ENCODE measurements around the gene C10orf95. TPM values are rescaled to one million over a fixed set of nuclear protein-coding genes. Genes with fewer than 3 reads are reported as not detected.
"Not testable (repeated sequence)": the region's sequence is repeated elsewhere in the genome, so short reads cannot be mapped to it uniquely, and the experiment has no call there.

Gene C10orf95
- total RNA-seq, 2 donors from 2014 or later: 0.21 TPM; not detected in 1

GRCh38 chr10:102460836-102461186 is 9.5 kb upstream of the C10orf95 start:
- Mint-ChIP-seq H3K4me1 (ENCODE audit: low read depth) (peaks cover 51% of the 10 kb centered on the region), H3K27me3 (ENCODE audit: low read depth) (peaks cover 7% of the 10 kb centered on the region), H3K36me3 (ENCODE audit: insufficient read depth in 2 of 2) (peaks cover 0 to 2% of the 10 kb centered on the region in 2 donors), H3K4me3 (peak overlapping the region; percentile 98 to 99), H3K27ac (peak overlapping the region; percentile 83), H3K9me3 (no peaks in the 10 kb centered on the region)
- ATAC-seq (replicated peaks in 1 of 2): peak; percentile 41 to 56
- DNase-seq: peak in 1 of 2 donors; percentile 18

- no peaks in the 10 kb centered on the region for H3K9me3 Mint-ChIP-seq
These were observed 7.3 kb upstream of the C10orf95 start for GRCh38 chr10:102458656-102459055.

GRCh38 chr10:102457591-102458150 is 6.3 kb upstream of the C10orf95 start:
- Mint-ChIP-seq H3K36me3 (ENCODE audit: insufficient read depth in 2 of 2) (peaks cover 4 to 5% of the 10 kb centered on the region in 2 donors), H3K4me3 (no peak overlapping the region), H3K9me3 (no peaks in the 10 kb centered on the region), H3K27me3 (ENCODE audit: low read depth) (peaks cover 3% of the 10 kb centered on the region), H3K27ac (no peak overlapping the region), H3K4me1 (ENCODE audit: low read depth) (peaks cover 41% of the 10 kb centered on the region)
- ATAC-seq (replicated peaks in 1 of 2): no peak
- DNase-seq: no peak

More at GRCh38 chr10:102458656-102459055, 7.3 kb upstream of the C10orf95 start:
- ATAC-seq (replicated peaks in 1 of 2) (no peak), DNase-seq (no peak)
- Mint-ChIP-seq H3K27ac (no peak overlapping the region), H3K4me3 (no peak overlapping the region), H3K4me1 (ENCODE audit: low read depth) (peaks cover 41% of the 10 kb centered on the region), H3K27me3 (ENCODE audit: low read depth) (peaks cover 7% of the 10 kb centered on the region), H3K36me3 (ENCODE audit: insufficient read depth in 2 of 2) (peaks cover 0 to 1% of the 10 kb centered on the region in 2 donors)

GRCh38 chr10:102455893-102456471 is 4.6 kb upstream of the C10orf95 start:
- DNase-seq (no peak), ATAC-seq (replicated peaks in 1 of 2) (no peak)
- no peaks in the 10 kb centered on the region for H3K9me3 Mint-ChIP-seq
- H3K27ac Mint-ChIP-seq: peak overlapping the region; percentile 35
- no peak overlapping the region for H3K4me3 Mint-ChIP-seq
- H3K27me3 Mint-ChIP-seq (ENCODE audit: low read depth): no peaks in the 10 kb centered on the region
- H3K36me3 Mint-ChIP-seq (ENCODE audit: insufficient read depth in 2 of 2): peaks cover 4 to 10% of the 10 kb centered on the region in 2 donors
- H3K4me1 Mint-ChIP-seq (ENCODE audit: low read depth): peaks cover 40% of the 10 kb centered on the region

- H3K4me3 Mint-ChIP-seq; H3K9me3 Mint-ChIP-seq; H3K27ac Mint-ChIP-seq; H3K27me3 Mint-ChIP-seq (ENCODE audit: low read depth); DNase-seq; ATAC-seq (replicated peaks in 1 of 2): not testable (repeated sequence)
- peaks cover 33% of the 10 kb centered on the region for H3K4me1 Mint-ChIP-seq (ENCODE audit: low read depth)
- peaks cover 4 to 10% of the 10 kb centered on the region in 2 donors for H3K36me3 Mint-ChIP-seq (ENCODE audit: insufficient read depth in 2 of 2)
These were observed 3.5 kb upstream of the C10orf95 start for GRCh38 chr10:102454662-102455487.

- H3K27me3 Mint-ChIP-seq (ENCODE audit: low read depth): no peaks in the 10 kb centered on the region
- peak overlapping the region; percentile 46 for H3K27ac Mint-ChIP-seq
- H3K4me1 Mint-ChIP-seq (ENCODE audit: low read depth): peaks cover 43% of the 10 kb centered on the region
- H3K4me3 Mint-ChIP-seq: no peak overlapping the region
- DNase-seq (no peak), ATAC-seq (replicated peaks in 1 of 2) (no peak)
- no peaks in the 10 kb centered on the region for H3K9me3 Mint-ChIP-seq
- peaks cover 4 to 10% of the 10 kb centered on the region in 2 donors for H3K36me3 Mint-ChIP-seq (ENCODE audit: insufficient read depth in 2 of 2)
These were observed 2.2 kb upstream of the C10orf95 start for GRCh38 chr10:102453502-102453901.

- Mint-ChIP-seq H3K9me3 (no peaks in the 10 kb centered on the region), H3K36me3 (ENCODE audit: insufficient read depth in 2 of 2) (peaks cover 4 to 10% of the 10 kb centered on the region in 2 donors), H3K4me1 (ENCODE audit: low read depth) (peaks cover 42% of the 10 kb centered on the region), H3K27me3 (ENCODE audit: low read depth) (no peaks in the 10 kb centered on the region), H3K27ac (peak overlapping the region; percentile 93), H3K4me3 (peak overlapping the region; percentile 51 to 89)
- peak; percentile 63 for ATAC-seq (replicated peaks in 1 of 2)
- DNase-seq: peak; percentile 79 to 86
These were observed 1.5 kb upstream of the C10orf95 start for GRCh38 chr10:102452672-102453340.

- Mint-ChIP-seq H3K9me3 (no peaks in the 10 kb centered on the region), H3K4me3 (peak overlapping the region; percentile 92 to 96), H3K27ac (peak overlapping the region; percentile 91), H3K36me3 (ENCODE audit: insufficient read depth in 2 of 2) (peaks cover 4 to 10% of the 10 kb centered on the region in 2 donors), H3K27me3 (ENCODE audit: low read depth) (no peaks in the 10 kb centered on the region), H3K4me1 (ENCODE audit: low read depth) (peaks cover 36% of the 10 kb centered on the region)
- DNase-seq (peak; percentile 89 to 92), ATAC-seq (replicated peaks in 1 of 2) (peak; percentile 83 to 84)
These were observed 804 bp downstream of the C10orf95 start for GRCh38 chr10:102450374-102451104.

DNA sequence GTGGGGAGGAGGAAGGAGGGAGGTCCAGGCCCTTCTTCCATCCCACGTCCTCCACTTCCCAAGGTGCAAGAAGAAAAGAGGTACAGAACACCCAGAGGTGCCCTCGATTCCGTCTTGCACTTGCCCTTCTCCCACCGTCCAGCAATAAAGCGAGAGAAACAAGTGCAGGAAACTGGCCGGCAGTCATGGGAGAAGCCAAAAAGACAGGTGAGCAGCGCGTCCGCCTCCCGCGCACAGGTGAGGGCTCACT is 1.3 kb downstream of the C10orf95 start:
- no peaks in the 10 kb centered on the region for H3K27me3 Mint-ChIP-seq (ENCODE audit: low read depth)
- H3K4me3 Mint-ChIP-seq: peak overlapping the region; percentile 92 to 96
- peaks cover 36% of the 10 kb centered on the region for H3K4me1 Mint-ChIP-seq (ENCODE audit: low read depth)
- peak overlapping the region; percentile 91 for H3K27ac Mint-ChIP-seq
- H3K9me3 Mint-ChIP-seq: no peaks in the 10 kb centered on the region
- ATAC-seq (replicated peaks in 1 of 2) (peak in 1 of 2 donors; percentile 0), DNase-seq (no peak)
- peaks cover 4 to 10% of the 10 kb centered on the region in 2 donors for H3K36me3 Mint-ChIP-seq (ENCODE audit: insufficient read depth in 2 of 2)

DNA sequence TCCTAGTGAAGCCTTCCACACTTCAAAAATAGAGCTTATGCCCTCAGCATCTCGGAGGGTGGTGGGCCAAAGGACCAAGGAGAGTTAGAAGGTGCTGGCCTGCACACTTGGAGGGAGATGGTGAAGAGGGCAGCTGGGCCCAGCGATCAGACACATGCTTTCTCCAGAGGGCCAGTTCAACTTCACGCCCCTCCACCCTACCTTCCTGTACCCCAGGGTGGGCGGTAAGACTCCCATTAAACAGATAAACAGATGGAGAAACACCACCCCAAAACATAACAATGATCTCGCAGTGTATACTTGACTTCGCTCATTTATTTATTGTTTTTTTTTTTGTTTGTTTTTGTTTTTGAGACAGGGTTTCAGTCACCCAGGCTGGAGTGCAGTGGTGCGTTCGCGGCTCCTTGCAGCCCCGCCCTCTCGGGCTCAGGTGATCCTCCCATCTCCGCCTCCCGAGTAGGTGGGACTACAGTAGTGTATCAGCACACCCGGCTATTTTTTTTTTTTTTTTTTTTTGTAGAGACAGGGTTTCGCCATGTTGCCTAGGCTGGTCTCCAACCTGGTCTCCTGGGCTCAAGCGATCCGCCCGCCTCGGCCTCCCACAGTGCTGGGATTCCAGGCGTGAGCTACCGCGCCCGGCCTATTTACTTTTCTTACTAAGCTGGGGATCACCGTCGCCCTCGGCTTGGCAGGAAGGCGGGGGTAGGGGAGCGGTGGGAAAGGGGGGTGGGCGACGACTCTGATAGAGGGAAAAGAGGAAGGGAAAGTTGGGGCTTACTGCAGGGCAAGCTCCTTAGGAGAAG is 1.8 kb downstream of the C10orf95 start:
- peak; percentile 86 to 91 for DNase-seq
- ATAC-seq (replicated peaks in 1 of 2): peak; percentile 65 to 69
- no peaks in the 10 kb centered on the region for H3K27me3 Mint-ChIP-seq (ENCODE audit: low read depth)
- H3K9me3 Mint-ChIP-seq: no peaks in the 10 kb centered on the region
- H3K4me3 Mint-ChIP-seq: peak overlapping the region; percentile 92 to 96
- peaks cover 4 to 10% of the 10 kb centered on the region in 2 donors for H3K36me3 Mint-ChIP-seq (ENCODE audit: insufficient read depth in 2 of 2)
- peaks cover 36% of the 10 kb centered on the region for H3K4me1 Mint-ChIP-seq (ENCODE audit: low read depth)
- H3K27ac Mint-ChIP-seq: peak overlapping the region; percentile 91

DNA sequence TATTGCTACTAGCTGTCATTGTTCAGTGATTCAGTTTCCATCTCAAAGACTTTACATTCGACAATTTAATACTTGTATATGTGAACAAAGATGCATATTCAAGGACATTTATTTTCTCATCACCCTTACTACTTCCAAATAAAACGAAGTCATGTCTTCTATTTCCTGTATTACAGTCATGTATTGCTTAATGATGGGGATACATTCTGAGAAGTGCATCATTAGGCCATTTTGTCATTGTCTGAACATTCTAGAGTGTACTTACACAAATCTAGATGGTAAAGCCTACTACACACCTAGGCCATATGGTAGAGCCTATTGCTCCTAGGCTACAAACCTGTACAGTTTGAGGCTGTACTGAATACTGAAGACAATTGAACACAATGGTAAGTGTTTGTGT is 6.5 kb downstream of the C10orf95 start:
- H3K4me1 Mint-ChIP-seq (ENCODE audit: low read depth): peaks cover 10% of the 10 kb centered on the region
- no peaks in the 10 kb centered on the region for H3K27me3 Mint-ChIP-seq (ENCODE audit: low read depth)
- H3K9me3 Mint-ChIP-seq: no peaks in the 10 kb centered on the region
- no peak overlapping the region for H3K27ac Mint-ChIP-seq
- H3K36me3 Mint-ChIP-seq (ENCODE audit: insufficient read depth in 2 of 2): no peaks in the 10 kb centered on the region
- ATAC-seq (replicated peaks in 1 of 2): no peak
- DNase-seq: no peak
- no peak overlapping the region for H3K4me3 Mint-ChIP-seq

DNA sequence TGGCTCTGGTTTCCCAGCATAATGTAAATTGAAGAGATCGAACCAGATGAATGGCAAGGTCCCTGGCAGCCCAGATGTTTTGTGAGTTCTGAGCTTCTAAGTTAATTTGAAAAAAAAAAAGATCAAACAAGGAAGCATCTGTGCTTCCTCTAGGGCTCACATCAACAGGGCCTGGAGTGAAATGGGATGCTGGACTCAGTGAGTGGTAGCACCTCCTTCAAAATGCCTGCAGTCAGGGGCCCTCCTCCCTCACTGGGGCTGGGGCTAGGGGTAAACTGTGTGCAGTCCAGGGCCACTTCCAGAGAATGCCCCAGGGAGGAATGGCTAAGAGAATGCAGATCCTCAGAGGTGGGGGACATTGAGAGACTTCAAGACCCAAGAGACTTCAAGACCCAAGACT is 13.0 kb downstream of the C10orf95 start:
- H3K27me3 Mint-ChIP-seq (ENCODE audit: low read depth): no peaks in the 10 kb centered on the region
- peaks cover 48% of the 10 kb centered on the region for H3K4me1 Mint-ChIP-seq (ENCODE audit: low read depth)
- no peak overlapping the region for H3K27ac Mint-ChIP-seq
- ATAC-seq (replicated peaks in 1 of 2) (no peak), DNase-seq (no peak)
- H3K36me3 Mint-ChIP-seq (ENCODE audit: insufficient read depth in 2 of 2): peaks cover 4 to 6% of the 10 kb centered on the region in 2 donors
- peak overlapping the region in 1 of 2 donors; percentile 52 for H3K4me3 Mint-ChIP-seq
- H3K9me3 Mint-ChIP-seq: no peaks in the 10 kb centered on the region
